Measurements from ENCODE around the gene TRIM8.

Gene TRIM8

DNA sequence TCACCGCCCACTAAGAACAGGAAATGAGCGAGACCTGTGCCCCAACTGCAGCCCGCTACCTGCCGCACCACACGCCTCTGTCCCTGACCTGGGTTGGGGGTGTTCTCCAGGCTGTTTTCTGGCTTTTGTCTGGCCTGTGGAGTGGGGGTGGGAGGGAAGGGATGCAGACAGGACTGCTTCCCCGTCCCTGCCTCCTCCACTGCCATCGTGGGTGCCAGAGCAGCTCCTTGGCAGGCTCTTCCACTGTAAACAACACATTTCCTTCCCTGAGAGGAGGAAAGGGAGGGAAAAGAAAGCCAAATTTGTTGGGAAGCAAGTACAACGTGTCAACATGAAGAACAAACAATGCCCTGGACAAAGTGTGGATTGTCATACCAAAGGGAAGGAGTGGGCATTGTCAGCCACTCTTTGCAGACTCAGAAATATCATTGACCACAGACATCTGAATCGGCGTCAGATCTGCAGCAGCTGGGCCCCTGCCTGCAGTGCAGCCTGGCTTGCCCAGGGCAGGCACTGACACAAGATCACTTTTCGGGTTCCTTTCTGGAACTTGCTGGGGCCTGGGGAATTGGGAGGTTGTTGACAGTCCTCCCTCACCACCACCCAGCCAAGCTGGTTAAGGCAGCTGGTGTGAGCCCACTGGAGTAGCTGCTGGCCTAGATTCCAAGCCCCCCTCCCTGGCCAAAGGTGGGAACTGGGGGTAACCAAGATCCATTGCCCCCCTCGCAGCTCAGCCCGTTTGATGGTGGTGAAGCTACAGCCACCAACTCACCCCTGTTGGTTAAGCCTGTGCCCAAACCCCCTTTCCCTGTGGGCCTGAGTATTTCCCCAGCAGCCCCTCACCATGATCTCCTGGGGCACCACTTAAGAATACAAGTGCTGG lies 22.6 kb upstream of the TRIM8 start:
- TF ChIP-seq ZNF274 (IDR thresholded peaks at IDR 0.05; ENCODE audit: low read depth, low read length), result no peak
- H3K4me3 ChIP-seq (ENCODE audit: low read length), result no peak overlapping the region

DNA sequence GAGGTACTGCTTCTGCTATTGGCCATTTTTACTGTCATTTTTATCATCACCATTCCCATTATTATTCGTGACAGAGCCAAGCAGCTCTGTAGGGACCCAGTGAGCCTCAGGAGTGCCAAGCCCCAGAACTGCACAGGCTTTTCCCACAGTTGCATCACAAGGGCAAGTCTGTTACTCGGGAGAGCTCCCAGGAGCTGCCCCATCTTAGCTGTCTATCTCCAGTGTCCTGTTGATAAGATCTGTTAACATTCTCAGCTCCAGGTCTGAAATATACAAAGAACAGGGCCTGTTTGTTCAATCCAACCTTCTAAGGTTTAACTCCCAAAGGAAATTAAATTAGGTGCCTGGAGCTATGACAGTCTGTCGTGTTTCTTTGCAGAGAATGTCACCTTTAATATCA lies 20.2 kb upstream of the TRIM8 start:
- TF ChIP-seq ZNF274 (IDR thresholded peaks at IDR 0.05; ENCODE audit: low read depth, low read length), result no peak
- no peak overlapping the region for H3K4me3 ChIP-seq (ENCODE audit: low read length)

DNA sequence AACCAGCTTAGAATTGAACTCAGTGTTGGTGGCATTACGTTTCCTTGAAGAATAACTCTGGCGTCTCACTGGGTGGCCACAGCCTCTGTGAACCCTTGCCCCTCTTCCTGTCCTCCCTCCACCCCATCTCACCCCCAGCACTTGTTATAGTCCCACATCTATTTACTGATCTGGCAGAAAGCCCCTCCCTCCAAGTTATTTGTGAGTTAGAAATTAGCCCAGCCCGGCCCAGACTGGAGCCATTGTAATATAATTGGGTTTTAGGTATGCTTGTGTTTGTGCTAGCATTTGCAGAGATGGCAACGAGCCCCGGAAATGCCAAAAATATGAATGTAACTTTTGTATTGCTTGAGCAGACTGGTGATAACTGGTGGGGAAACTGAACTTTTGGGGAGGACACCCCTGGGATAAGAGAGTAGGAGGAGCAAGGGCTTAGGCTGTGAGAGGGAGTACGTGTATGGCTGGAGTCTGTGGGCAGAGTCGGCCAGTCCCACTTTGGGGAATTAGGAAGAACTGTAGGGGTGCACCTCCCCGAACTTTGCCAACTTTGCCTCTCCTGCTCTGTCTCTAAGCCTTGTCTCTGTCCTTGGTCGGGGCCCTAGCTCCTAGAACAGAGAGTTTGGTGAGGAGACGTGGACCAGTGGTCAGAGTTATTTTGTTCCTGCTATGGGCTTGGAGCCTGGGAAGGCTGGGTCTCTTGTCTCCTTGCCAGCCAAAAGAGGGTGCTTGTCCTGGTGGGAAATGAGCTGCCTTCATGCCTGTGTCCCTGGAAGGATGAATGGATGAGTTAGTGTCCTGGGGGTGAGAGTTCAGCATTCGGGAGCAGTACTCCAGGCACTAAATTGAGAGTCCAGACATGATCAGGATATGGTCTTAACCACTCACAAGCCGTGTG lies 19.3 kb upstream of the TRIM8 start:
- no peak for TF ChIP-seq ZNF274 (IDR thresholded peaks at IDR 0.05; ENCODE audit: low read depth, low read length)
- H3K4me3 ChIP-seq (ENCODE audit: low read length), result no peak overlapping the region

DNA sequence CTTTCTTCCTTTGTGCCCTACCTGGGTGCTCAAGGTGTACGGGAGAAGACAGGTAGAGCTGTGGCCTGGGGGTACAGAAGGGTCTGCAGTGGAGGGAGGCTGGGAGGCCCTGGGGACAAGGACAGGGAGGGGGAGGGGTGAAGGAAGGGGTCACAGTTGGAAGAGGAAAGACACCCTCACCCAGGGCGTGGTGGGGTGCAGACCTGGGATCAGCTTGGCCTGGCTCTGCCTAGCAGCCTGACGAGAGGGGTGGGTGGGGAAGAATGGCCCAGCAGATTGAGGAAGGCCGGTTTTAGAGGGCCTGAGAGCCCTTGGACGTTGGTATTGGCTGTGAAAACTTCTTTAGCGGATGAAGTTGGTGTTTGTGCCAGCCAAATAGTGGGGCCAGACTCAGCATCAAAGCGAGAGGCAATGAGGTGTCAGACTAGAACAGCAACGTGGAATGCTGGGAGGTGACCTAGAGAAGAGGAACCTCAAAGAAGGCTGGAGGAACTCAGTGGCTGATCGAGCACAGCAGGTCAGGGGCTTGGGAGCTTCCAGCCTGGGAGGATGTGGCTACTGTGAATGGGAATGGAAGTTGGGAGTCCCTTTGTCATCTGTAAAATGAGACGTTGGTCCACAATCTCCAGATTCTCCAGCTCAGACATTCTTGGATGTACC lies 18.1 kb upstream of the TRIM8 start:
- H3K4me3 ChIP-seq (ENCODE audit: low read length), result no peak overlapping the region
- no peak for TF ChIP-seq ZNF274 (IDR thresholded peaks at IDR 0.05; ENCODE audit: low read depth, low read length)

DNA sequence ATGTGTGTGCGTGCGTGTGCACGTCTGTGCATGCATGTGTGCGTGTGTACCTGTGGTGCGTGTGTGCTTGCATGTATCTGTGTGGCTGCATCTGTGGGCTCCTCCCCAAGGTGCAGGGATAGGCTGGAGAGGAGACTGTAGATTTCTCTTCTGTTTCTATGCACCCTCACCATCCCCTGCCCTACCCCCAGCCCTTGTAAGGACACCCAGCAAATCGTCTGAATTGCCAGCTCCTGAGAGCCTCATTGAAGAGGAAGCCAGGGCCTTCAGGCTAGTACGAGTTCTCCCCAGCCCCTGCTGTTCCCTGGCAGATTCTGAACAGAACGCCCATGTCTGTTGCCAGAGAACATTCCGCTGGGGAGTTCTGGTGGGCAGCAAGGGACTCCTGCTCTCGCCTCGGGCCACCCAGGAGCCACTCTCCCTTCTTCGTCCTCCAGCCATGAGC lies 17.0 kb upstream of the TRIM8 start:
- TF ChIP-seq ZNF274 (IDR thresholded peaks at IDR 0.05; ENCODE audit: low read depth, low read length), result no peak
- H3K4me3 ChIP-seq (ENCODE audit: low read length), result no peak overlapping the region

DNA sequence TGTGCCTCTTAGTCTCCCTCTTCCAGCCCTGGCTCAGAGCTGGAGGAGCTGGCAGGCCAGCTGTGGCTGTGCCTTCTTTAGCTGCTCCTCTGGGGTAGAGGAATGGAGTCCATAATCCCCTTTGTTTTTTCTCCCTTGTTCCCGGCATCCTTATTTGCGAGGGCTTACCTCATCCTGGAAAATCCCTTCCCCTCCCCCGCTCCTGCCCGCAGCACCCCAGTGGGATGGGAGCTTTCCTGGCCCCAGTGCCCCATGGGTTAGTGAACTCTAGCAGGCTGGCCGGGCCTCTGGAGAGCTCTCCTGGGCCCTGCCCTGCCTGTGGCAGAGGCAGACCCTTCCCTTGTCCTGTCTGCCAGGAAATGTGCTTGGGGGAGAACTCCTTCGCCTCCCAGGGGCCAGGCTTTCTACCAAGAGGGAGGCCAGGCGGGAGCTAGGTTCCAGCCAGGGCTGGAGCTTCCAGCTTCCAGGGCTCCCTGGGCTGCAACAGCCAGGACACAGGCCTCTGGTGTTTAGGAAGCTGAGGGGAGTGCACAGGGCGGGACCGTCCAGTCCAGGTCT lies 16.5 kb upstream of the TRIM8 start:
- H3K4me3 ChIP-seq (ENCODE audit: low read length), result no peak overlapping the region
- no peak for TF ChIP-seq ZNF274 (IDR thresholded peaks at IDR 0.05; ENCODE audit: low read depth, low read length)

DNA sequence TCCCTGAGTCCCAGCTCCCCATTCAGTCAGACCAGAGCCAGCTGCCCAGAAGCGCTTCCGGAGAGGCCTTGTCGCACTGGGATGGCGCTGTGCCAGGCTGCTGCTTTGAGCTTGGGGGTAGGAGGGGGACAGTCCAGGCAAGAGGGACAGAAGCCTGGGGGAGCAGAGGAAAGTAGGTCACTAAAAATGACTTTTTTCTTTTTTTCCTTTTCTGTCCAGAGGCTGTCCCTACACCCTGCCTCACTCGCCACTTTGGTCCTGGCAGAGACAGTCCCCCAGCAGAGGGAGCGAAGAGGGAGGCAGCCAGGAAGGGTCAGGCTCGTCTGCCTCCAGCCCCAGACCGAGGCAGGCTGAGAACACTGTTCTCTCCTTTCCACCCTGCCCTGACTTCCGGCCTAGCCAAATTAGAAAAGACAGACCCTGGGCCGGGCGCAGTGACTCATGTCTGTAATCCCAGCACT lies 15.8 kb upstream of the TRIM8 start:
- no peak for TF ChIP-seq ZNF274 (IDR thresholded peaks at IDR 0.05; ENCODE audit: low read depth, low read length)
- H3K4me3 ChIP-seq (ENCODE audit: low read length), result no peak overlapping the region

DNA sequence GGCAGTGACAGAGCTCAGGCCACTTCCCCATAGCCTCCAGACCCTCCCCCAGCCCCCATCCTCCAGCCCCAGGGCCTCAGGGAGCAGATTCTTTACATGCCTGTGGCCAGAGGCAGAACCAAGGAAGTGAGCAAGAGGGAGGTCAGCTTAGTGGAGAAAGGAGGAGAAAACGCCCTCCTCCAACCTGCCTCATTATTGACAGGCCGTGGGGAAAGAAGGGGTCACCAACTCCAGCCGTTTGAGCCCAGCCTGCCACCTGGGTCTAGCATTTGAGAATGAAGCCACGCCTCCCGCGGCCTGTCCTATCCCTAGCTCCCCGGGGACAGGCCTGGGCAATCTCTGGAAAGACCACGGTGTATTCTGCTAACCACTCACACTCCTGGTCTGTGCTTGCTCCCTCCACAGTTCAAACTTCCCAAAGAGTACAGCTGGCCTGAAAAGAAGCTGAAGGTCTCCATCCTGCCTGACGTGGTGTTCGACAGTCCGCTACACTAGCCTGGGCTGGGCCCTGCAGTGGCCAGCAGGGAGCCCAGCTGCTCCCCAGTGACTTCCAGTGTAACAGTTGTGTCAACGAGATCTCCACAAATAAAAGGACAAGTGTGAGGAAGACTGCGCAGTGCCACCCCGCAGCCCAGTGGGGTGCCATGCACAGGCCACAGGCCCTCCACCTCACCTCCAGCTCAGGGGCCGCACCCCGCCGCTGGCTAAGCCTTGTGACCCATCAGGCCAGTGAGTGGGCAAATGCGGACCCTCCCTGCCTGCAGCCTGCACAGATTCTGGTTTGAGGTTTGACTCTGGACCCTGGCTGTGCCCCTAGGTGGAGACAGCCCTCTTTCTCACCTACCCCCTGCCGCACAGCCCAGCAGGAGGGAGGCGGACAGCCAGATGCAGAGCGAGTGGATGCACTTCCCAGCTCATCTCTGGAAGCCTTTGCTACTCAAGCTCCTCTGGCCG lies 14.3 kb upstream of the TRIM8 start:
- H3K4me3 ChIP-seq (ENCODE audit: low read length), result no peak overlapping the region
- TF ChIP-seq ZNF274 (IDR thresholded peaks at IDR 0.05; ENCODE audit: low read depth, low read length), result no peak

DNA sequence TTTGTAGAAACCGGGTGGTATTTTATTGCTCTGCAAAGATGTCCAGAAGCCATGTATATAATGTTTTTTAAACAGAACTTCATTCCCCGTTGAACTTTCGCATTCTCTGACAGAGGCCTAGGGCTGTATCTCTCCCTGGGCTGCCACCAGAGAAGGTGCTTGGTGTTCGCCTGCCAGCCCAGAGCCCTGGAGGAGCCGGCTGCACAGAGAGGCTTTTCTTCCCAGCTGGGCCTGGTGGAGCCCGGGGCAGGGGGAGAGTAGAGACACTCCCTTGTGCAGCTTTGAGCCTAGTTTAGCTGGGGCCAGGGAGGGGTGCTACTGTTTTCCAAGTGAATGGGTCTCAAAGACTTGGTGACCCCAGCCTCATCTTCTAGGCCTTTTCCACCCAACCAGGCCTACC lies 13.6 kb upstream of the TRIM8 start:
- TF ChIP-seq ZNF274 (IDR thresholded peaks at IDR 0.05; ENCODE audit: low read depth, low read length), result no peak
- no peak overlapping the region for H3K4me3 ChIP-seq (ENCODE audit: low read length)

DNA sequence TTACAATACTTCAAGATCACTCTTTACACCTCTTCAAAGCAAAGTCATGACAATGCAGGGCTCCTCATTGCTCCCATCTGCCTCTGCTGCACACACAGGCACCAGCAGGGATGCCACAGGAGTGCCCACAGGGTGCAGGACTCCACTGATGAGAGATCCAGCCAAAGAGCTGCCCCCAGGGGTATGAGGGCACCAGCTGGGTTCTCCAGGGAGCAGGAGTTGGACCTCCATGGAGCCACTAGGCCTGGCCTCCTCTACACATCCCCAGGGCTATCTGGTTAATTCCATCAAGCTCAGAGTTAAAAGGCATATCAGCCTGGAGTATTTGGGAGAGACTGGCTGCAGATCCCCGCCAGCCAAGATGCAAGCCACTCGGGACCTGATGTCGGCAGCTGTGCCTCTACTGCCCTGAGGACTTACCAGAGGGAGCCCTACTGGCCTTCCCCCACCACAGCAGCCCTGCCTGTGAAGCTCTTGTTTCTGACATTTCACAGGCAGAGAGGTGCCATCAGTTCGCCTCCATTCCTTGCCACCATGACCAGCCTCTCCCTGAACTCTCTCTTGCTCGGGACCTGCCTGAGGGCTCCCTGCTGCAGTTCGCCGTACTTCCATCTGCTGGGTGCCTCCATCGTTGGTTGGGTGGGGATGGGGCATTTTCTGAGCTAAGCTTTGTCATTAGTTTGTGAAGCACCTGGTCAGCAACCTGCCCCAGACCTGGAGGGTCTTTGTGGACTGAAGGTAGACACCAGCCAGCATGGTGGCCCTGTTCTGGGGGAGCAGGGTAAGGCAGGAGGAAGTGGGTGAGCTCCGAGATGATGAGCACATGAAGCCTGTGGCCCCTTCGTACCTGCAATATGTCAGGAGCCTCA lies 12.5 kb upstream of the TRIM8 start:
- TF ChIP-seq ZNF274 (IDR thresholded peaks at IDR 0.05; ENCODE audit: low read depth, low read length), result no peak
- no peak overlapping the region for H3K4me3 ChIP-seq (ENCODE audit: low read length)

DNA sequence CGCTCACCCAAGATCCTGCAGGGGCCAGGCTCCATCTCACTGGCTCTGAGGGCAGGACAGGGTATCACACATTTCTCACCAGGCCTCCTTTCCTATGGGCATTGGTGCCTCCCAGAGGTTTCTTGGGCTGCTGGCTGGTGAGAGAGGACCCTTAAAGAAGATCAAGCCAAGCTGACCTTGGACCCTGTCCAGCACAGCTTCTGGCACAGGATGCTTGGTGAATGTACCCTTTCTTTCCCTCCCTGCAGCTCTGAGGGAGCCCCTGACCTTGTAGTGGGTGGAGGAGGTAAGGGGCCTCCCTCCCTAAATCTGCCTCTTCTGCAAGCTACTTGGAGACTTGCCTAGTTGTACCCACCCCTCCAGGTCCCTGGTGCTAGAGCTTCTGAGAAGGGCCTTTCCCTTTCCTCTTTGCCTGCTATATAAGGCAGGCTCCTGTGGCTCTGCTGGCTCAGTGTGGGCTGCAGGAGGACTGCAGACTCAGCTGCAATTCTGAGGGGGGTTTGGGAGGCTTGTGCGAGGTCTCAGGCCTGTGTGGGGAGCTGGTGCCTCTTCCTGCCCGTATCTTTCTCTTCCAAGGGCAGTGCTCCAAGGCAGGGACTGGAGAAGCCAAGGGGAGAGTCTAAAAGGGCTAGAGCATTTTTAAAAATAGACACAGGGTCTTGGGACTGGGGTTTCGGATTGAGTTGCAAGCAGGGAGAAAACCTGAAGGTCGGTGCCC lies 11.7 kb upstream of the TRIM8 start:
- no peak for TF ChIP-seq ZNF274 (IDR thresholded peaks at IDR 0.05; ENCODE audit: low read depth, low read length)
- no peak overlapping the region for H3K4me3 ChIP-seq (ENCODE audit: low read length)

All from GM08714 (cell line).